UCSD-AML1 (cell line): Measurements from ENCODE around the gene PDGFD.

Source experiments
- DNase-seq: peaks from one replicate; lab custom pipeline; 2025; ENCODE audit not compliant: unreplicated experiment; lab: John Stamatoyannopoulos, UW

Gene PDGFD

DNA sequence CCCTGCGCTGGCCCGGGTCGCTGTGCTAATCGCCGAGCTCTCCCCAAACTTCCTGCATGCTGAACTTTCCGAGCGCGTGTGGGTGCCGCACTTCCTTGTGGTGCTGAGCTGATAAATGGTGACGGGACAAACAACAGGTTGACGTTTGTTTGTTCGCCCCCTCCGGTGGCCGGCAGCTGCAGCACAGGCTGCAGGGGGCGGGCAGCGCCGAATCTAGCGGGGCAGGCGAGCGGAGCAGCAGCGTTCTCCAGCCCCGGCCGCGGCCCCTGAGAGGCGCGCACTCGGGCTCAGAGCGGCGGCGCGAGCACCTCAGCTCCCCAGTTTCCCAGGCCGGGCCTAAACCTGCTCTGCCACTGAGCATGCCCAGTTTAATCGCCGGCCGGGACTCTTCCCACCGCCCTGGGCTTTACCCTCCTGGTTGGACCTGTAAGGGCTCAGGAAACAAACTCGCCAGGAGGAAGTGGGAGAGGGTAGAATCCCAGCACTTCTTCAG lies at the start of gene PDGFD:
PDGFD (minus strand) TSS at position 120 of the 493 bp plus-strand sequence.
- peak; percentile 25 for DNase-seq

- DNase-seq, result no peak
Observed at GRCh38 chr11:104206936-104207335, 43.0 kb upstream of the PDGFD start.

GRCh38 chr11:104205838-104206237 lies 41.9 kb upstream of the PDGFD start:
- DNase-seq, result no peak

DNA sequence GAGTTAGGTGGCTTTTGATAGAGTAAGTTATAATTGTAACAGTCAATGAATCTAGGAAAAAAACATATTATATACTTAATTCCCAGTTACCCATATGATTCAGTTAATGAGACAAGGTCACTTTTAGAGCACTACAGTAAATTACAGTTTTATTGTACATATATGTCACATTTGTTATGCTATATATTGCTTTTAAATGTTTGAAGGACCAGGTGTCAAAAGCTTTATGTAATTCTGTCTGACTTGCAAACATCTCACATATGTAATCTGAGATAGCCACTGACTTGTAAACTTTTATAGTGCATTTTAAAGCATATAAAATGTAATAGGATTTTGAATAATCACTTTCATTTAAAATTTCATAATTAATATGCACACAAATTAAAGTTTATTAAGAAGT lies 36.7 kb upstream of the PDGFD start:
- DNase-seq, result no peak

DNA sequence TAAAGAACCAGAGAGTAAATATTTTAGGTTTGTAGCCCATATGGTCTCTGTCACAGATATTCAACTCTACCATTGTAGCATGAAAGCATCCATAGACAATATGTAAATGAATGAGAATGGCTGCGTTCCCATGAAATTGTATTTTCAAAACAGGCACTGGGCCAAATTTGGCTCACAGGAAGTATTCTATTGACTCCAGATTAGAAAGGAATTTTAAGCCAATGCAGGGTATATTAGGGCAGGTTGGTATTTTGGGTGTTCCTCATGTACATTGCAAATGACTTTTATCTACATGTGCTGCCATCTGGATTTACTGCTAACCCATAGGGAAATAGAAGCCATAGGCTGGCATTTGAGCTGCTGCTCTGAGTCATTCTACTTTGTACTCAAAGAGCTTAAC lies 35.1 kb upstream of the PDGFD start:
- no peak for DNase-seq

DNA sequence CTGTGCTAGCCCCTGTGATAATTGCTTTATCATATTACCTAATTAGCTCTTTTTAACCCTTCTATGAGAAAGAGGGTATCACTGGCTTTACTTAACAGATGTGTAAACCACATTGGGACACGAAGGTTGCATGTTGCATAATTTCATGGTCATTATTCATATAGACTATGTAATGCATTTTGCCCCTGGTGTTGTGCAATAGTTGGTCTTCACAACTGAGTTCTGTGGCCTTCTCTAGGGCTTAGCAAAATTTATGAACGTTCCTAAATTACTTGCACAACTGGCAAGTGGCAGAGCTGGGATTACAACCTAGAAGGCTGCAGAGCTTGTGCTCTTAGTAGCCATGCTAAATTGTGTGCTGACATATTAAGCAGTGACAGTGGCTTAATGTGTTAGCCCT lies 34.6 kb upstream of the PDGFD start:
- DNase-seq, result no peak

DNA sequence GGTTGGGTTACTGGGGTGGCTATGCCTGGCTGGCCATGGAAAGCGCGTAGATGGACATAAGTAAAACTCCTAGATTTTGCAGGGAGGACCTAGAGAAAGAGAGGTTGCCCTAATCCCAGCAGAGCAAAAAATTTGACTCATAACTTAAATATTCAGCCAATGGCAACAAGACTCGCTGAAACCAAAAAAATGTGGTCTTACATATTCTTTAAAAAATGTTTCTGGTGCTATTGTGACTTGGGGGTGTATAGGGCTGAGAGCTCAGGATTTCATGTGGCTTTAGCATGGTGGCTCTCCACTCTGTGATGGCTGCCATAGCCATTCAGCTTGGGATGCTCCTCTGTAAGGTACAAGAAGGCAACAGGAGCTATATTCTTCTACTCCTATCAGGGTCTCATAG lies 27.2 kb upstream of the PDGFD start:
- no peak for DNase-seq

- DNase-seq, result no peak
Observed at GRCh38 chr11:104183593-104183992, 19.6 kb upstream of the PDGFD start.

- DNase-seq, result no peak
Observed at GRCh38 chr11:104175769-104176168, 11.8 kb upstream of the PDGFD start.

GRCh38 chr11:104169091-104169490 lies 5.1 kb upstream of the PDGFD start:
- no peak for DNase-seq

GRCh38 chr11:104165014-104165413 lies 1.1 kb upstream of the PDGFD start:
- DNase-seq, result no peak

GRCh38 chr11:104163100-104164027 lies 583 bp downstream of the PDGFD start:
- no peak for DNase-seq

DNA sequence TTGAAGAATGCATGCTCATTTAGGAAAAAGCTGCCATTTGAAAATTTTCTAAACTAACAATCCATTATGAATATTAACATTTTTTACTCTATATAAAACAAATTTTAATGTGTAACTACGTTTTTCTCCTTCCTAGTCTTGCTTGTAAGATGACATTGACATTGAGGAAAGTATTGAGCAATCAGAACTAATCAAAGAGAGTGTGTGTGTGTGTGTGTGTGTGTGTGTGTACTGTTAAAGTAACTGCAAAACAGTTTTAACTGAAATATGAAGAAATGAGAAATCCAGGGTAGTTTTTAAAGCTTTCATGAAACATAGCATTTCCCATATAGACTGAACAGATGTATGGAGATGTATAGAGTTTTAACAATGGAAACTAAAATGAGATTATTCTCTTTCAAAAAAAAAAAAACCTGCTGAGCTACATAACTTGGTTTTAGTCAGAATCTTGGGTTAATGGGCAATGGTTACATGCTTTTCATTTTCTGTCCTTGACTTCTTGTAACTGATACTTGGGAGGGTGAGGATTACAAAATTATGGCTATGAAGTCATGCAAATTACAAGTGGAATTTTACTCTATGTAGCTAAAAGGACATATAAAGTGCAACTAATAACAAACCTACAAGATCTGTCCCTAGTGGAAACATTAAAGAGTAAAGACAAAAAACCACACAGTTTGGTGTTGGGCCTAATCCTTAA lies 2.0 kb downstream of the PDGFD start:
- no peak for DNase-seq

DNA sequence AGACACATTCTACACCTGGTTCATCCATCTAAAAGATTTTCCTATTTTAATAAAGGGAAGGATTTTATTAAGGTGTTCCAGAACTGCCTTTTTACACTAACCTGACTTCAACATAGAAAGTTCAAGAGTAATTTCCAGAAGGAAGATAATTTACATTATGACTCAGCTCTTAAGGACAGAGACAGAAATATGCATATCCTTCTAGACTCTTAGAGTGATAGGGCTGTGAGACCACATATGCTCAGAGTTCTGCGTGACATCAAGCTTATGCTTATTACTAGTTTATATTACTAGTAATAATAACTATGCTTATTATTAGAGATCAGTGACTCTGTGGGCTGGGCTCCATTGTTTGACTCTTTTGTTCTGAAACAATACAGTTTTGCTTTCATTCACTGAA lies 4.6 kb downstream of the PDGFD start:
- no peak for DNase-seq

DNA sequence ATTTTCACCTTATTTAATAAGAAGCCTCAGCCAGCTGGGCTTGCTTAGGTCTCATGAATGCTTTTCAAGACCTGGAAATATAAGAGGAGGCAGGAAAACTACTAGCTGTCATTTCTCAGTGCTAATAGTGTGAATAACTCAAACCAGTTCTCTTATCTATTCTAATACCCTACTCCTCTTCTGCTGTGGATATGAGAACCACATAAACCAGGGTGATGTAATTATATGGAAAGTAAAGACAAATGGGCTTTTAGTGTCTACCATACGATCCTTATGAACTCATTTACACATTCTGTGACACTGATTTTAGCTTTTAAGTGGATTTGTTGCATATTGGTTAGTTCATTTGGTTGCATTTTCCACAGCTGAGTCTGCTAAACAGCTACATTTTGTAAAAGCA lies 8.6 kb downstream of the PDGFD start:
- no peak for DNase-seq

GRCh38 chr11:104154296-104154695 lies 9.7 kb downstream of the PDGFD start:
- no peak for DNase-seq

GRCh38 chr11:104152941-104153505 lies 10.9 kb downstream of the PDGFD start:
- DNase-seq, result no peak

DNA sequence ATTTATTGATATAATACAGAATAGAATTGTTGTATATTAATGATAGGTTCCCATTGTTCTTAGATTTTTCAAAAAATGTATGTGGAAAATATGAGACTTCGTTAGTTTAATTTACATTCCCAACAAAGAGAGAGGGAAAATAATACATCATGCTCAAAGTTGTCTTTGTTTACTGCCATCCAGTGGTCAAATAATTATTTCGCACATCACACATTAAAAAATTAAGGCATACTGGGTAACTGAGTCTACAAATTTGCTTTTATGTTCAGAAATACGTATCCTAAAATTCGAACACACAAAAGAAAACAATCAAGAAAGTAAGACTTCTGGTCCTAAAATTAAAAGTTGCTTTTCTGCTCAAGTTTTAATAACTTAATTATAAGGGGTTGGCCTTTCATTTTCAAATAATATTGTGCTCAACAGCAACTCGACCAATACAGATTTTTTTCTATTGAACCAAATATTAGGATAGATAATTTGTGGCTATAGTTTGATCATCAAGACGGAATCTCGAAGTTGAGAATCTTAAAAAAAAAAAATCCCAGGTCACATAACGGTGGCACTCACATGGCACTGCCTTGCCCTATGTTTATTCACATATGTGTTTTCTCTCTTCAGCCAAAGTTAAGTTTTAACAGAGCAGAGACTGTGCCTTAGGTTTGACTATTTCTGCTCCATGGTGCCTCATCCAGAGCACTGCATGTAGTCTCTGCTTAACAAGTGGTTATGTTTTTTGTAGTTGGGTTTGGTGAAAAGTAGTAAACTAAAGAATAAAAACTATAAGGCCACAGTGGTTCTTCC lies 12.3 kb downstream of the PDGFD start:
- DNase-seq, result no peak

DNA sequence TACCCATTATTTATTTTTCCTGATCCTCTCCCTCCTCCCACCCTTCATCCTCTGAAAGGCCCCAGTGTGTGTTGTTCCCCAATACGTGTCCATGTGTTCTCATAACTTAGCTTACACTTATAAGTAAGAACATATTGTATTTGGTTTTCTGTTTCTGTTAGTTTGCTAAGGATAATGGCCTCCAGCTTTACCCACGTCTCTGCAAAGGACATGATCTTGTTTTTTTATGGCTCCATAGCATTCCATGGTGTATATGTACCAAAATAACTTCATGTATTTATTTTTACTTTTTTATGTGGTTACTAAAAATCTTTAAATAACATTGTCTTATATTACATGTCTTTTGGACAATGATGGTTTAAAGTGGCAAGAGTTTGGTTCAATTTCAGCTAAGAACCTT lies 15.2 kb downstream of the PDGFD start:
- no peak for DNase-seq

GRCh38 chr11:104148074-104148473 lies 15.9 kb downstream of the PDGFD start:
- no peak for DNase-seq

DNA sequence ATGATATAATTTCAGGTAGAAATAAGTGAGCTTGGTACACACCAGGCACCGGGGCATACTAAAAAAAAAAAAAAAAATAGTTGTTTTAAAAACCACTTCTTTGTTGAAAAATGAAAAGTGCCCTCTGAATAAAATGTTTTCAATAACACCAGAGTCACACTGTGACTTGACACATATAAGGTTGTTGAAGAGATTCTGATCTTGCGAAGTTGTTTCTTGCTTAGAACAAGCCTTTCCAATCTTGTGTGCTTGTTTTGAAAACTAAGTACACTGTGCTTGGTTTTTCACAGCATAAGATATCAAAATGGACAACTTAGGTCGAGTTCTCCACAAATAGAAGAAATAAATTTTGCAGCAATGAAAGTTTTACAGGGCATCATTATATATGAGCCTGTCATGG lies 17.0 kb downstream of the PDGFD start:
- DNase-seq, result no peak
